ENCODE data around the gene MBD3. TPM values are rescaled to one million over a fixed set of nuclear protein-coding genes. Genes with fewer than 3 reads are reported as not detected.

MBD3 gene
- total RNA-seq, 1 experiment from 2014 or later = 128 TPM

DNA sequence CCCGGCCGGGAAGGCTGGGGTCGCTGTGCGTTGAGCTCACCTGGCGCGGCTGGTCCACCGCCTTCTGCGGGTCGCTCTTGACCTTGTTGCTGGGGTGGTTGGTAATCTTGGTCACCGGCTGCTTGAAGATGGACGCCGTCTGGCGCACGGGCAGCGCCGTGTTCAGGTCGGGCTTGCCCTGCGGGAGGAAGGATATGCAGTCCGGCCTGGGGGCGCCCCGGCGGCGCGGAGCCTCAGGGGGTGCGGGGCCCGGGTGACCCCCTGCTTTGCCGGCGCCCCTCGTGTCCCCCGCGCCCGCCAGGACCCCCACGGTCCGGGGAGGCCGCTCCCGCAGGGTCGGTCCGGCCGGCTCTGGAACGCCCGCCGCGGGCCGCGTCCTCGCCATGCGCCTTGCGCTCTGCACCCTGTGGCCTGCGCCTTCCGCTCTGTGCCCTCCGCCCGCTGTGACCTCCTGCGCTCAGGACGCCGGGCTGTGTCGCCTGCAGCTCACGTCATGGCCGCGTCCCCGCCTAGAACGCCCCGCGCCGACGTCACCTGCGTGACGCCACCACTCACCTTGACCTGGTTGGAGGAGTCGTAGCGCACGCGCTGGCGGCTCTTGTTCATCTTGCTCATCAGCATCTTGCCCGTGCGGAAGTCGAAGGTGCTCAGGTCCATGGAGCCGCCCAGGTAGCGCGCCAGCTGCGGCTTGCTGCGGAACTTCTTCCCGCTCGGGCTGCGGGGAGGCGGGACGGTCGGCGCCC lies 8.0 kb downstream of the MBD3 start:
- no peak for TF ChIP-seq CTCF (conservative IDR thresholded peaks at IDR 0.05)
- Histone ChIP-seq H3K9me3 (ENCODE audit: control insufficient read depth, low read depth, low read length) (no peaks in the 10 kb centered on the region), H2BK5ac (ENCODE audit: insufficient read length, low read length) (no peak overlapping the region), H2BK120ac (ENCODE audit: low read depth, low read length, poor library complexity, severe bottlenecking) (no peak overlapping the region), H2BK20ac (ENCODE audit: low read depth, low read length, poor library complexity, severe bottlenecking) (no peak overlapping the region), H3K27me3 (ENCODE audit: insufficient read depth, low read length) (no peaks in the 10 kb centered on the region), H3K27ac (ENCODE audit: insufficient read length, low read depth, low read length) (no peak overlapping the region), H3K4me1 (ENCODE audit: insufficient read depth, low read length) (no peaks in the 10 kb centered on the region), H3K4ac (ENCODE audit: low read depth, low read length) (no peak overlapping the region), H2BK15ac (ENCODE audit: low read depth, low read length) (no peak overlapping the region), H2AFZ (ENCODE audit: low read length) (no peak overlapping the region), H2BK12ac (ENCODE audit: insufficient read length, low read depth, low read length) (no peak overlapping the region), H3K23me2 (ENCODE audit: insufficient read length, low read depth, low read length, poor library complexity, severe bottlenecking) (no peaks in the 10 kb centered on the region), H3K56ac (ENCODE audit: insufficient read length, low read depth, low read length) (no peak overlapping the region), H2AK5ac (ENCODE audit: insufficient read length, low read length) (no peak overlapping the region), H3K18ac (ENCODE audit: insufficient read length, low read depth, low read length) (no peak overlapping the region), H3K79me1 (ENCODE audit: insufficient read depth, low read depth, low read length, poor library complexity, severe bottlenecking) (peaks cover 9% of the 10 kb centered on the region), H3K79me2 (ENCODE audit: insufficient read depth, low read length) (peaks cover 7% of the 10 kb centered on the region; the same call in 1 of the 2 replicates), H3K23ac (ENCODE audit: insufficient read length, low read depth, low read length) (no peak overlapping the region), H3K14ac (ENCODE audit: insufficient read depth, low read length) (no peak overlapping the region), H4K5ac (ENCODE audit: insufficient read length, low read depth, low read length) (no peak overlapping the region), H3K4me2 (ENCODE audit: insufficient read depth, insufficient read length, low read length) (peak overlapping the region; percentile 19), H4K8ac (replicated peaks; ENCODE audit: insufficient read length, low read depth, low read length) (no peak overlapping the region), H3K9ac (ENCODE audit: extremely low read depth, insufficient read length, low read length) (peak overlapping the region; percentile 10), H4K91ac (ENCODE audit: insufficient read length, low read depth, low read length) (no peak overlapping the region), H3T11ph (ENCODE audit: low read length) (no peak overlapping the region), H4K20me1 (ENCODE audit: control insufficient read depth, insufficient read depth, insufficient read length) (peaks cover 2% of the 10 kb centered on the region)
- H3K27me3 Mint-ChIP-seq (ENCODE audit: low read depth) = peaks cover 2% of the 10 kb centered on the region
- peaks cover 36 to 65% (median 64%) of the 10 kb centered on the region in 3 experiments; a peak in 6 of 7 replicates for H3K36me3 Mint-ChIP-seq (ENCODE audit: insufficient read depth in 1 of 3, low read depth in 3 of 3)
- no peaks in the 10 kb centered on the region; a peak in 1 of 5 replicates for H3K9me3 Mint-ChIP-seq
- H3K27ac Mint-ChIP-seq = peak overlapping the region in 2 of 3 experiments; percentile 28 to 75; a peak in 2 of 7 replicates
- H3K4me3 Mint-ChIP-seq = no peak overlapping the region
- peaks cover 1 to 2% of the 10 kb centered on the region in 2 experiments for H3K4me1 Mint-ChIP-seq
- no peak for DNase-seq
- WGBS (ENCODE audit: extremely low coverage, insufficient read length, low lambda C conversion rate) = no CpG with 5 or more reads among the region's 87 CpGs

Data from H9 (cell line).